NT2/D1 (cell line): ENCODE measurements around the gene AP5S1.

ENCODE experiments used
- SUZ12 ChIP-seq: IDR thresholded peaks from 2 replicates; pipeline ENCODE4 v1.6.1; 2011; ENCODE audit not compliant: insufficient read length, insufficient read depth; ENCODE audit errors: extremely low read depth
- ZNF274 ChIP-seq: IDR thresholded peaks from 2 replicates; pipeline ENCODE4 v1.6.1; 2011; ENCODE audit warnings: mild to moderate bottlenecking, low read depth, low read length

DNA sequence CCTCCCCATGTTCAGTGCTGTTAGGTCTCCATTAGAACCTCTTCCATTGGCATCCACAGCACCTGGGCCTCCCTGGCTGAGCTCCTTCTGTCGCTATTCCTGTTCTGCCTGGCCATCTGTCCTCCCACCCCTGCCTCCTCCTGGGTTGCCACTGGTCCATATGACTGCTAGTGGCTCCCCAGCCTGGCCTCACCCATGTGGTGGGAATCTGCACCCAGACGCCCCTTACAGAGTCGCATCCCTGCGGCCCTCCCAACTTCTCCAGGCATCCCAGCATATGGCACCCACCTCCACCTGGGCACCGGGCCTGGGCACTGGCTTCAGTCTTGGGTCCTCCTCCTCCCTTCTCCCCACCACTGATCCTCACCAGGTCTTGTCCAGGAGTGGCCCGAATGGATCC lies 16.5 kb upstream of the AP5S1 start:
- TF ChIP-seq ZNF274 (no peak), SUZ12 (no peak)
